GM12891 (cell line): ENCODE results near the gene ROGDI.

Experiments used
- PAX5 ChIP-seq: IDR thresholded peaks from 2 replicates; pipeline ENCODE4 v1.6.1; 2011; ENCODE audit warnings: low read length, moderate library complexity, mild to moderate bottlenecking; ENCODE audit not compliant: insufficient read depth, severe bottlenecking
- POLR2A ChIP-seq: IDR thresholded peaks from 2 replicates; pipeline ENCODE4 v1.6.1; 2011; ENCODE audit warnings: low read depth, low read length, control low read depth
- POLR2AphosphoS5 ChIP-seq: IDR thresholded peaks from 2 replicates; pipeline ENCODE4 v1.6.1; 2011; ENCODE audit warnings: low read depth, low read length, control low read depth
- POU2F2 ChIP-seq: IDR thresholded peaks from 2 replicates; pipeline ENCODE4 v1.6.1; 2011; ENCODE audit warnings: low read depth, mild to moderate bottlenecking, control low read depth, low read length, moderate library complexity
- SPI1 ChIP-seq: IDR thresholded peaks from 2 replicates; pipeline ENCODE4 v1.6.1; 2011; ENCODE audit warnings: low read depth, low read length, control low read depth
- TAF1 ChIP-seq: IDR thresholded peaks from 2 replicates; pipeline ENCODE4 v1.6.1; 2011; ENCODE audit warnings: low read depth, low read length, control low read depth

DNA sequence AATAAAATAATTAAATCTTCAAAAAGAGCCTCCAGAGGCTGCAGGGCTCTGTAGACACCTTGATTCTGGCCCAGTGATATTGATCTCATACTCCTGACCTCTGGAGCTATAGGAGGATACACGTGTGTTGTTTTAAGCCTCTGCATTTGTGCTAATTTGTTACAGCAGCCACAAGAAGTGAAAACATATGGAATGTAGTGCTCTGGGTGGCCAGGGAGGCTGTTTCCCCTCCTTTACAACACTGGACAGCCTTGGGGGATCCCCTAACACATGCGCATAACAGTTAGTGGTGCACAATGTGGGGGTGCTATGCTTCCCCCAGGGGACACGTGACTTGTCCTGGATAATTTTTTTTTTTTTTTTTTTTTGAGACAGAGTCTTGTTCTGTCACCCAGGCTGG, 30.8 kb downstream of the ROGDI start:
- TF ChIP-seq POLR2AphosphoS5 (no peak), TAF1 (no peak), POLR2A (no peak), POU2F2 (no peak), PAX5 (no peak), SPI1 (no peak)
